Measurements from ENCODE around the gene CCDC92B.
A peak's percentile ranks its signal among the peaks of the same experiment; 100 is the strongest.
"Not testable (repeated sequence)": the region's sequence is repeated elsewhere in the genome, so short reads cannot be mapped to it uniquely, and the experiment has no call there.

The CCDC92B gene

DNA sequence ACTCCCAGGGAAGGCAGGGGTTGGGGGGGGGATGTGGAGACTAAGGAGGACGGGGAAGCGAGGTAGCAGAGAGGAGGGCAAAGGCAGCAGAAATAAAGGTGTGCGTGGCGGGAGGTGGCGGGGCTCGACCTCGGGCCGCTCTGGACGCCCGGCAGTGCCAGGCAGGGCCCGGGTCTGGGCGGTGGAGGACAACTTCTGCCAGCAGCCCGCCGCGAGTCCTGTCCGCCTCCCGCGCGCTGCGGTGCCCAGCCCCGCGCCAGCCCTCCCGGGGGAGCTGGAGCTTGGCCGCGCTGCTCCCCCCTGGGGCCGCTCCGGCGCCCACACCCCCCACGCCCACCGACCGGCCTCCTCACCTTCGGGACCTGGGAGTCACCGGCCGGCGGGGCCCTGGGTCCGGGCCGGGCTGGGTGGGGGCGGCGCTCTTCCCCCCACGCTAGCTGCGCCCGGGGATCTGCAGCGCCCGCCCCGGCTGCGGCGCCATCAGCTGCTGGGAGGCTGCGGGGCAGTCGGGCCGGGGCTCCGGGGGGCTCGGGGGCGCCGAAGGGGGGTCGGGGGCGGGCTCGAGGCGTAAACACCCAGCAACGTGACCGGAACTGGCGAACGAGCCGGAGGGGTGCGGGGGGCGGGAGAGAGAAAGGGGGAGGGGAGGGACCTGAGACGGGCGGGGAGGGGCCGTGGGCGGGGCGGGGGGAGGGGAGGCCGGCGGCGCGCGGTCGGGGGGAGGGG is at the start of gene CCDC92B:
Gene CCDC92B (minus strand): TSS at position 595 of the 726 bp plus-strand sequence. CDS start 14,507 bp downstream, outside the sequence.
- DNase-seq = no peak

GRCh38 chr17:2798678-2799077 is 49.2 kb upstream of the CCDC92B start:
- no peak for DNase-seq

DNA sequence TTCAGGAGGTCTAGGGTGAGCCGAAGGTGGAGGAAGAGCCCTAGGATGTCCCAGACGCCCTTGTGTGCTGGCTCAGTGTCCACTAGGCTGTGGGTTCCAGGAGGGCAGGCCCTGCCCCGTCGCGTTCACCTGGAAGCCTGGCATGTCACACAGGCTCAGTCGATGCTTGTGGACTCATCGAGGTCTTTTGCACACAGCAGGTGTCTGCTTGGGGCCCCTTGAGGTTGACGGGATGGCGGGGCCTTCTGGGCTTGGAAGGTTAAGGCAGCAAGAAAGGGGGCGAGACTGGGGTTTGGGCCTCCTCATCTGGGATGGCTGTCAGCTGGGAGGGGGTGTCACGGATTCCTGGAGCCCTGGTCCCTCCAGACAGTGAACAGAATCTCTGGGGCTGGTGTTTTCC is 48.7 kb upstream of the CCDC92B start:
- DNase-seq = no peak

GRCh38 chr17:2797637-2798036 is 48.2 kb upstream of the CCDC92B start:
- DNase-seq = peak in 1 of 2 experiments; percentile 65

DNA sequence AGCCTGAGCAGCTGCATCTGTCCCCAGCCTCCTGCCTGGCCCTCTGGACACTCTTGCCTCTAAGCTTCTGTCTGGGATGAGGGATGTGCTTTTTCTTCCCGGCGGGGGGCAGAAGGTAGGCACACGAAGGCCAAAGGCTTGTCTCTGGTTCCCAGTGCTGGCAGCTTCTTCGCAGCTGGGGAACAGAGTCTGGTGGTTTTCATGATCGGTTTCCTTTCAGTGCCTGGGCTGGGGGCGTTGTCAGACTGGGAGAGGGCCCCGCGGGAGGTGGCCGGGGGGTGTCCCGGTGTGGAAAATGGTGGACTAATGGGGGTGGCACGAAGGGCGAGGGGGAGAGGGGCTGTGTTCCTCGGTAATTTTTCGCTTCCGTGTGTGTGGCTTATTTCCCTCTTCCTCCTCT is 47.8 kb upstream of the CCDC92B start:
- DNase-seq = peak in 1 of 2 experiments; percentile 14

DNA sequence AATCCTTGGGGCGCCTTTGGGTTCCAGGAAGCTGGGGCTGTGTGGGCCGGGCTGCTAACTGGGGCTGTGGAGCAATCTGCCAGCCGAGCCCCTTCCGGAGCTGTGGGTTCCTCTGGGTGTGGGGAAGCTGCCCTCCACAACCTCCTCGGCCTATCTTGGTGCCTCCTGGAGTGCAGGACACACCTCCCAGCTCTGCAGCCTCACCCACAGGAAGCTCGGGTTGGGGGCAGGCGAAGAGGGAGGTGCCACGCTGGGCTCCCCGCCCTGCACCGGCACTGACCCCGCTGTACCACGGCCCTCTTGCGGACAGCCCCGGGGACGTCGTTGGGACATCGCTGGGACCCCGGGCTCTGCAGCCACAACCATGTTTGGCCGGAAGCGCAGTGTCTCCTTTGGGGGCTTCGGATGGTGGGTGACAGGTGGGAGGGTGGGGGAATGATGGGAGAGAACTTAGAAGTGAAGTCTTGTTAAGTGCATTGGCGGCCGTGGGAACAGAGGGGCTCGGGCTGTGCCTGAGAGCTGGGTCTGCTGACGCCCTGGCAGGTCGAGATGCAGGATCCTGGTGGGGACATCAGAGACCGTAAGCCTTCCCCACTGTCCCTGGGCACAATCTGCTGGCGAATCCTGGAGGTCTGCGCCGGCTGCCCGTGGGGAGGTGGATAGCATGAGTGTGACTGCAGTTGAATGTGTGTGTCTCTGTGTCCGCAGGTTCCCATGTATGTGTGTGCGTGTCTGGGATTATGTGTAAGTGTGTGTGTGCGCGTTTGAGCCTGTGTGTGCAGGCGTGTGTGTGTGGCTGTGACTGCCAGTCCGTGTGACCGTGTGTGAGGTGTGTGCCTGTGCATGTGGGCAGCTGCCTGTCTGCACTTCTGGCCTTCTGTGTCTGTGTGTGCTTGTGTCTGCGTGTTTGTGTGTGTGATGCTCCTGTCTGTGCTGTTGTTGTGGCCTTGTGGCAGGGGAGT is 47.0 kb upstream of the CCDC92B start, which contains the start of gene RAP1GAP2:
Gene RAP1GAP2 (plus strand): TSS at position 275 of the 962 bp plus-strand sequence. CDS start 90 bp downstream, at position 365.
- no peak for DNase-seq

GRCh38 chr17:2795441-2796163 is 46.1 kb upstream of the CCDC92B start:
- DNase-seq = no peak

- no peak for DNase-seq
These were observed 44.8 kb upstream of the CCDC92B start for GRCh38 chr17:2794111-2794803.

DNA sequence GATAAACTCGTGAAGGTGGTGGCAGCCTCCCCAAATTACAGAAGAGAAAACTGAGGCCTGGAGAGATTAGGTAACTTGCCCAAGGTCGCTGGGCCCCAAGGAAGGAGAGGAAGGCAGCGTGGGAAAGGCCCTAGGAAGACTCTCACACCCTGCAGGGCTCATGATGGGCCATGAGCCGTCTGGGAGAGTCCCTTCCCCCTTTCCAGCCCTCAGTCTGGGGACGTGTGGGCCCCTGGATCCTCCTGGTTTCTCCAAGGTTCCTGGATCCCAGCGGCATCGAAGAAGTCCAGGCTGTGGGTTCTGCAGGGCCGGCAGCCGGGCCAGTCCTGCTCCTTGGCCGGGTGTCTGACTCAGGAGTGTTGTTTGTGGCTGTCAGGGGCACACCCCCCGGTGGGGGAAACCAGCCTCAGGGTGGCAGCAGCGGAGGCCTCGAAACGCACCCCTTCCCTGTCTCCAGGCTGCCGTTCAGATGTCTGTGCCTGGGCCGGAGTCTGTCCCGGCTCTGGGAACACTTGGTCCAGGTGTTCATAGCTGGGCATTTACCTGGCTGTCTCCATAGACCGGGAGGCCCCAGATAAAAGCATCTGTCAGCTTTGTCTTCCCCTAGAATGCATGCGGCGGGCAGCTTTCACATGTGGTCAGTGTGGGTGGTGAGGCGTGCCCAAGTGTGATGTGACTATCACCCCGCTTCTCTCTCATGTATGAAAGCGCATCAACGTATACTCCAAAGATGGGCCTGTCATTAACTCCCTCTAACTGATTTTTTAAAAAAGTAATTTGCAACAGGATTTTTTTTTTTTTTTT is 43.1 kb upstream of the CCDC92B start:
- DNase-seq = no peak

GRCh38 chr17:2789700-2790099 is 40.2 kb upstream of the CCDC92B start:
- no peak for DNase-seq

DNA sequence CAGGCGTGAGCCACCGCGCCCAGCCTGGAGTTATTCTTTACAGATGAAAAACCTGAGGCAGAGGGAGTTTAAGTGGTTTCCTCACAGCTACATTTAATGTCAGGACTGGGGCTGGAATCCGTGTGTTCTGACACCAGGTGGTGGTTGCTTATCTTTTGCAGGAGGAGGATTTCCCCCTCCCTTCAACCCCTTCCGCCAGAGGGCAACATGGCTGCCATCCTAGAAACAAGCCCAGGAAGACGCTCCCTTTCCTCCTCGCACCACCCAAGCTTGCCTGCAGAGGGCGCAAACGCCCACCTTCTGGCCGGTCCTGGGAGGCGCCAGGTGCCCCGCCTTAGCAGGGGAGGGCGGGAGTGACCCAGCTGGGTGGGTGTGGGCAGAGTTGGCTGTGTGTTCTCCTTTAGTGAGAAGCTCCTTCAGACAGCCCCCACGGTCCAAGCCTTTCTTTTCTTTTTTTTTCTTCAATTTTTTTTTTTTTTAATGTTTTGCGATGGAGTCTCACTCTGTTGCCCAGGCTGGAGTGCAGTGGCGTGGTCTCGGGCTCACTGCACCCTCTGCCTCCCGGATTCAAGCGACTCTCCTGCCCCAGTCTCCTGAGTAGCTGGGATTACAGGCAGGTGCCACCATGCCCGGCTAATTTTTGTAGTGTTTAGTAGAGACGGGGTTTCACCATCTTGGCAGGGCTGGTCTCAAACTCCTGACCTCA is 36.9 kb upstream of the CCDC92B start:
- peak; percentile 72 to 93 for DNase-seq

GRCh38 chr17:2785376-2785775 is 35.9 kb upstream of the CCDC92B start:
- DNase-seq = not testable (repeated sequence)

- DNase-seq = no peak
These were observed 35.4 kb upstream of the CCDC92B start for GRCh38 chr17:2784864-2785263.

DNA sequence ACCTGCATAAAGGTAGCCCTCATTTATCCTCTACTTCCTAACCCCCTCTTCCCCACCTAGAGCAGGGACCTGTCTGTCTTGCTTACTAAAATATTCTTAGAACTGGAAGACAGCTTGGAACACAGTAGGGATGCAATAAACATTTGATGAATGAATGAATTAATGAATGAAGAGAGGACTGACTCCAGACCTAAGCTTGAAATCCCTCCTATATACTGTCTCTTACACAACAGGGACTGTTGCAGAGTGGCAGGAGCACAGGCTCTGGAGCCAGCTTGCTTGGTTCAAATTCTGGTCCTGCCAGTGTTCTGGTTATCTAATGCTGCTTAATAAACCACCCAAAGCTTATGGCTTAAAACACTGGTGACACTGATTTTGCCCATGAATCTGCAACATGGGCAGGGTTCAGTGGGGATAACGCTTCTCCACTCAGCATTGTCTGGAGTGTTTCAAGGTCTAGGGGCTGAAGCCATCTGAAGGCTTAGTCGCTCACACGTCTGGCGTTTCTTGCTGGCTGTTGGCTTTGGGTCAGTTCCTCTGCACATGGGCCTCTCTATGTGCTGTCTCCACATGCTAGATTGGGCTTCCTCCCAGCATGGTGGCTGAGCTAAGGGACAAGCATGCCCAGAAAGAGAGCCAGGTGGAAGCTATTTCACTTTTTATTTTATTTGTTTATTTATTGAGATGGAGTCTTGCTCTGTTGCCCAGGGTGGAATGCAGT is 34.0 kb upstream of the CCDC92B start:
- DNase-seq = no peak

DNA sequence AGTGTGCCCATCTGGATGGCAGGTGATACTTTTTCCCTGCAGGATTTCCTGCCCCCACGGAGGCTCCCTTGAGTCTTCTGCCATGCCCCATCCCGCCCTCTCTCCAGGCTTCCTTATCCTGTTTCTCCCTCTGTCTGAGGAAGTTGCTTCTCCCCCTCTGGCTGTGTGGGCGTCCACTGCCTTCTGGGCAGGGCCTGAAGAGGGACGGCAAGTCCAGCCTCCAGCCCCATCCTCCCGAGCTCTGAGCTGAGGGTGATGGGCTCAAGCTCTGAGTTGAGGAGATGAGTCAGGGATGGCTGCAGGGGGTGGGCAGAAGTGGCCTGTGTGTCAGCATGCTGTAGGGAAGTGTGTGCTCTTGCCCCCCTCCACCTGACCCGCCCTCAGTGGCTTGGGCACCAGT is 32.6 kb upstream of the CCDC92B start:
- DNase-seq = no peak

DNA sequence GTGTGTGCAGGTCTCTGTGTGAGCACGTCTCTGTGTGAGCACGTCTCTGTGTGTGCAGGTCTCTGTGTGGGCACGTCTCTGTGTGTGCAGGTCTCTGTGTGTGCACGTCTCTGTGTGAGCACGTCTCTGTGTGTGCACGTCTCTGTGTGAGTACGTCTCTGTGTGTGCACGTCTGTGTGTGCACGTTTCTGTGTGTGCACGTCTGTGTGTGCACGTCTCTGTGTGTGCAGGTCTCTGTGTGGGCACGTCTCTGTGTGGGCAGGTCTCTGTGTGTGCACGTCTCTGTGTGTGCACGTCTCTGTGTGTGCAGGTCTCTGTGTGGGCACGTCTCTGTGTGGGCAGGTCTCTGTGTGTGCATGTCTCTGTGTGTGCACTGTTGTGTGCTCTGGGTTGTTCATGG is 32.1 kb upstream of the CCDC92B start:
- DNase-seq = not testable (repeated sequence)

- no peak for DNase-seq
These were observed 31.5 kb upstream of the CCDC92B start for GRCh38 chr17:2780931-2781454.

DNA sequence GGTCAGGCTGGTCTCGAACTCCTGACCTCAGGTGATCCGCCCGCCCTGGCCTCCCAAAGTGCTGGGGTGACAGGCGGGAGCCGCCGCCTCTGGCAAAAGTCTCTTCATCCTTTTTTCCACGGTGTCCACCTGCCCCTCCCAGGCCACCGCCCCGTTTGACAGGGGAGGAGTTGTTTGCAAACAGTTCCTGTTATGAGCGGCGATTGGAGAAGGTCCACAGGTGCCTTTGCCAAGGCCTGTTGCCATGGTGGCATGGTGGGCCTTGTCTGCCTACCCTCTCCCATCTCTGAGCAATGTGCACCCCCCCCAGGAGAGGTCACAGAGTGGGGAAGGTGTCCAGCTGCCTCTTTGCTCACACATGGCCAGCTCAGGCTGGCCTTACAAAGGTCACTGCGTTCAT is 30.8 kb upstream of the CCDC92B start:
- no peak for DNase-seq

DNA sequence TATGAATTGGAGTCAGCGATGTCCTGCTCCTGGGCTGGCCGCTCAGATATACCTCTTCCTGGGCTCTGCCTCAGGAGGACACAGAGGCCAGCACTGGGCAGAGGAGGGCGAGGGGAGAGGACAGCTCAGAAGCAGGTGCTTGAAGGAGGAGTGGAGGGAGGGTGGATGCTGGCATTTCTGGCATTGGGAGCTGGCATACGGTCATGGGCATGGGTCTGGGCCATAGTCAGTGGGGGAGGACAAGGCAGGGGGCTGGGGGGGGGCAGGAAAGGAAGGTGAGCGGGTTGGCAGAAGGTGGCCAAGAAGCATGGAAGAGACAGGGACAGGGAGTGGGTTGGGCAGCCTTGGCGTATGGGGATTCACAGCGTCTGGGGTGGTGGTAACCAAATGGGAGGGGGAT is 30.1 kb upstream of the CCDC92B start:
- DNase-seq = no peak

GRCh38 chr17:2778489-2778888 is 29.0 kb upstream of the CCDC92B start:
- DNase-seq = no peak
